ENCODE results near the gene PGBD5.

Gene PGBD5

DNA sequence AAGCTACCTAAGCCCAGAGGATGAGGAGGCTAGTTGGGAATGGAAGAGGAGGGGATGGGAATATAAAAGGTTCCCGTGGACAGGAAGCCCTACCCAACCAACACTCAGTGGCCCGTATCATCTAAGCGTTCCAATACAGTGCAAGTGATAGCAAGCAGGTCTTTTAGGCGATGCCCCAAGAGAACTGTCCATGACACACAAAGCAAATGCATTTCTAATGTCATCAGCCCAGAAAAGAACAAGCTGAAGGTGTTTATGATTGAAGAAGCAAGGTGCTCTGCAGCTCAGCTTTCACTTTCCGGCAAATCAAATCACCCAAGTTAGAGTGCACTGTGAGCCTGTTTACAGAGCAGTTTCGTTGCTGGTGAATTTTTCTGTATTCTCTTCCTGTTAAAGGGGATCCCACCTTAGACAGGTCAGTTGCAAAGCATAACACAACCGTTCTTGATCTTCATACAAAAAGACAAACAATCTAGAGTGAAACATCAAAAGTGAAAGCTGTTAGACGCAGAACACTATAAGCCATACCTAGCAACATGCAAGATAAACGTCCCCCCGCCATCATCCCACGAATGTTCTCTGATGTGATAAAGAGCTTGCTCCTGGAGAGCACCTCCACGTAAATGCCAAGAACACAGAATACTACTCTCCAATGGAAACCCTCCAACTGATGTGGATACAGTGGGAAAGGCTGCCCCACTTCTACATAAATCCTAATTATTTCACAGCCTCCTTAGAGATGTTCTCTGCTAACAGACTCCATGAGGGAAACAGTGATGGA lies 54.0 kb downstream of the PGBD5 start:
- DNase-seq, result no peak

DNA sequence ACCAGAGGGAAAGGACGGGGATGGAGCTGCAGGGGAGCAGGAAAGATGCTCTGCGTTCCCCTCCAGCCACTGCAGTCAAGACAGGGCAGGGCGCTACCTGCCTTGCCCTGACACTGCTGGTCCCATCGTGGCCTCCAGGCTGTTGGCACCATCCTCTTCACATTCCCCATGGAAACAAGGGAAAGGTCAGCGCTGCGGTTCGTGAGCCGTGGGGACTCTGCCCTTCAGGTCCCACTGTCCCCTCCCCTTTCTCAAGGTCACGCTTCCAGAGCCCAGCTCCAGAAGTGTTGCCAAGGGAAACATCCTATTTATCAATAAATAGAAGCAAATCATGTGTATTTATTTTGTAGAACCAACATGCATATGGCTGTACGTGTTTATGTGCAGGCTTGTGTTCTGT lies 56.0 kb downstream of the PGBD5 start:
- DNase-seq, result no peak

DNA sequence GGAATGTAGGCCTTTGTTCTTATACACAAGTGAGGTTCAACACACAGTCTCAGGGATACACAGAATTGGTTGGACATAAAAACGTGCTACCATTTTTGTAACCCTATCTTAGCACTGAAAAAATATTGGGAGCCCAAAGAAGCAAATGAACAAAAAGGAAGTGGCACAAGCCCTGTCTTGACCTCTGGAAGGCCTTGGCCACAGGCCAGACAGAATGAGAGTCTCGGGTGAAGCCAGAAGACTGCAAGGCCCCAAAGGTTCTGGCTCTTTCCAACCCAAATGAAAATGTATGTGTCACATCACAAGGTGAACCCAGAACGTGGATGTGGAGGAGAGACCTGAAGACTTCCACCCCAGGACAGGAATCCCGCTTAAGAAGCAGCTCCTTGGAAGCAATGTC lies 57.3 kb downstream of the PGBD5 start:
- no peak for DNase-seq

DNA sequence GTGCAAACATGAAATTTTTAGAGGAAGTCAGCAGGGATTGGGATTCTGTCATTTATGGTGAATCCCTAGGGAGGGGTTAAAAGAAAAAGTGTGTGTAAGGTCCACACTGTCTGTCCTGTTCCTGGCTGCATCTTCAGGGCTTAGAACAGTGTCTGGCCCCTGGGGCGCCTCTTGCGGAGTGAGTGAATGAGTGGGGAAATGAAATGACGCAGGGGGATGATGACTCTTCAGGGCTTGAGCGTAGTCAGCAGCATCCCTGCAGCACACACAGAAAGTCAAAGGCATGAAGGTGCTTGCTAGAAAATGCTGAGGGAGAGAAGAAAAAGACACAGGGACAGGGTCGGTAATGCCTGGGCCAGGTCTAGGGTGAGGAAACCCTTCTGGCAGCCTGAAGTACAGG lies 57.8 kb downstream of the PGBD5 start:
- no peak for DNase-seq

DNA sequence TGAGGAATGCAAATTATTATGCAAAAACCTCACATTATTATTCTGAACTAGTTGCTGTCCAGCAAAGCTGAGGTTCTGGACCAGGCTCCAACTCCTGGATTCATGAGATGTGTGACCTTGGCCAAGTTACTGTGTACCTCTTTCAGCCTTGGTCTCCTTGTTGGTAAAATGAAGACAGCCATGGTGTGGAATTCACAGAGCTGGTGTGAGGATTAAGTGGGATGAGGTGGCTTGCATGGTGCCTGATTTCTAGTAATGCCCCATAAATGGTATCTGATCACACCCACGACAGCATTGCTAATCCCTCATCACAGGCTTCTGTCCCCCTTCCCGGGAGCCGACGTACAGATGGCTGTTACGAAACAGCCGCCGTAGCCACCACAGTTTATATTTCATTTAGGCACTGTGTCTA lies 59.6 kb downstream of the PGBD5 start:
- DNase-seq, result no peak

DNA sequence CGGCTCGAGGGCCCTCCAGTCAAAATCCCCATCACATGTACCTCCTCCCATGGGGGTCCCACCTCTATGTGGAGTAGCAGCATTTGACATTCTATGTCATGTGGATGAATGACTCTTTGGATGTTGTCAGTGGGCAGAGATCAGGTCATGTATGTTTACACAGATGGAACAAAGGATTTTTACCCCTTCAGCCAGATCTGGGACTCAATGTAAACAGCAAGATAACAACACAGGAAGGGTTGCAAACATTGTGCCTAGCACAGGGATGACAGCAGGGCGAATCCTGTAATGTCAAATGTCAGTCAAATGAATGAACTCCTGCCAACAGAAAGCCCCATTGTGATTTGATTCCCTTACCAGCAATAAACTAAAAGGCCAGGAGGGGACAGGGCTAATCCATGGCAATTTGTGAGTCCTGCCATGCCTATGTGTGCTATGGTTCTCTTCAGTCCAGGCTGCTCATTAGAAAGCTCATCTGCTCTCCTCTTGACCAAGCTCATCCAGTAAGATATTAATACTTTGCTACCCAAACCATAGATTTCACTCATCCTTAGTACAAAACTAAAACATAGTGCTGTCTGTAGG lies 60.3 kb downstream of the PGBD5 start:
- DNase-seq, result no peak

DNA sequence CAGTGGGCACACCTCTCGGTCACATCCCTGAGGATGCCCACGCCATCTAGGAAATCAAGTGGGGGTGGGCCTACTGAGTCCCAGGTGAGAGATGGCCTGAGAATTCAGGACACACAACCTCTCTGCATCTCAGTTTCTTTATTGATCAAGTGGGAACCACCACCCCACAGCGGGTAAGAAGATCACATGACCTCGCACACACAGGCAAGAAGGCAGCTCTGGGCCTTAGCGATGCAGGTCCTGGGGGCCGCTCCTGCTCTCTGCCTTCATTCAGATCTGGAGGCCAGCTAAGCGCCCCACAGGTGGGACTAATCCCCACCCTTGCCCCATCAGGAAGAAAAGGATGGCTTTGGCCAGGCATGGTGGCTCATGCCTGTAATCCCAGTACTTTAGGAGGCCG lies 63.2 kb downstream of the PGBD5 start:
- DNase-seq, result no peak

DNA sequence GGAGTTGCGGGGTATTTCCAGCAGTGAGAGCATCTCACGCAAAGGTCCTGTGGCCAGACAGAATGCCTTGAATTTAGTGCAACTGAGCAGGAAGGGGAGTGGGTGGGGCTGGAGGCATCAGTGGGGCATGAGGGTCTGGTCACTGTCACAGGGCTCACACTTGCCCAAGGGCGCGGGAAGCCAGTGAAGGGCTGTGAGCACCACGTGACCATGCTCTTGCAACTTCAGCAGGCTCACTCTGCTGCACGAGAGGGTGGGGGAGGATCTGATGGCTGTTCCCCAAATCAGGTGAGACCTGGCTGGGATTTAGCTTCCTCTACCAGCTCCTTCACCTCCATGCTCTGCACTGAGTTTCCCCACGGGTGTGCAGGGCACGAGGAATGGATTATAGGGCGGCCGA lies 64.2 kb downstream of the PGBD5 start:
- DNase-seq, result no peak

DNA sequence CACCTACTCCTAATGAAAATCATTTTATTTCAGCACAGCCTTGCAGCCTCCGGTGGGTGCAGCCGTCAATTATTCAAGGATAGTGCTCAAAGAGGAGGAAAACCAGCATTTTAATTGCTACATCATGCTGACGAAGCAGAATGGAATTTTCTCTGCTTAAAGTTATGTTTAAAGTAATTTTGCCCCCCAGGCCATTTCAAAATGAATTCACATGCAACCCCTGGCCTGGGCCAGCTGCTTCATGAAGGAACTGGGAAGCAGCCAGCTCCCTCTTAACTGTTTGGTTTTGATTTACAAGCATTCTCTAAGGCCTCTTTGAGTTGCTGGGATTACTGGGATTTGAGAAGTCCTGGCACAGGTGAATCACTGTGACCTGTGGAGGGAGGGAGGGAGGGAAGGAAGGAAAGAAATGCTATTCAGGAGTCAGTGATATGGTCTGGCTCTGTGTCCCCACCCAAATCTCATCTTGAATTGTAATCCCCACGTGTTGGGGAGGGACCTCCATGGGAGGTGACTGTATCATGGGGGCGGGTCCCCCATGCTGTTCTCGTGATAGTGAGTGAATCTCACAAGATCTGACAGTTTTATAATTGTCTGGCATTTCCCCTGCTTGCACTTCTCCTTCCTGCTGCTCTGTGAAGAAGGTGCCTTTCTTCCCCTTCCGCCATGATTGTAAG lies 66.0 kb downstream of the PGBD5 start:
- no peak for DNase-seq

DNA sequence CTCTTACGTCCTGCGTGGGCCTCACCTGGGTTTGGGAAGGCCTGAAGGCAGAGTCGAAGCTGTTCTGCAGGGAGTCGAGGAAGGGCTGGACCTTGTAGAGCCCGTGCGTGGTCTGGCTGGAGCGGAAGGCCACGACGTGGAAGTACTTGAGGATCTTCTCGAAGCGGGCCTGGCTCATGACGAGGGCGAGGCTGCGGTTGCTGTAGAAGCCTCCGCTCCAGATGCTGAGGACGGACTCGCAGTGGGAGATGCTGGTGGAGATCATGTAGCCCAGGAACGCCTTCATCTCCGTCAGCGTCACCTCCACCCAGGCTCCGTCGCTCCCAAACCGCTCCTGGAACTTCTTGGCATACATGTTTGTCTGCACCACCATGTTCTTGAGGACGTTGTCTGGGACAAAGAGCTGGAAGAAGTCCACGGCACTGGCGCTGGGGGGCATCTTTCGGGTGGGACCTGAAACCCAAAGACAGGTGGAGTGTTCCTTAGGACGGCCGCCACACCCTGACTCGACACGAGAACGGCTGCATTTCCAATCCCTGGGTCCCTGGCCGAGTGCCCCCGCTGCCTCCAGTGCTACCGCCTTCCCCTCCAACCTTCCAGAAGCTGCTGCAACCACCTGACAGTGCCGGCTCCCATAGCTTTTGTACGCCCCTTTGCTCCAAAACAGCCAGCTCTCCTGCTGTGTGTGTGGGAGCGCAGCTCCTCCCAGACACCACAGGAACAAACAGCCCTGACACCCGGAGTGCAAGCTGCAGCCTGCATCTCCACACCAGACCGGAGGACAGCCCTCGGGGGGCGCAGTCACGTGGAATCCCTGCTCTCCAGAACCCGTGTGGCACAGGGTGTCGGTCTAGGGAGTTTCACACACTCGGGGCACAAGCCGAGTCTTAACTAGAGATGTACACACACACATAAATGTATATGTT lies 69.0 kb downstream of the PGBD5 start:
- no peak for DNase-seq

DNA sequence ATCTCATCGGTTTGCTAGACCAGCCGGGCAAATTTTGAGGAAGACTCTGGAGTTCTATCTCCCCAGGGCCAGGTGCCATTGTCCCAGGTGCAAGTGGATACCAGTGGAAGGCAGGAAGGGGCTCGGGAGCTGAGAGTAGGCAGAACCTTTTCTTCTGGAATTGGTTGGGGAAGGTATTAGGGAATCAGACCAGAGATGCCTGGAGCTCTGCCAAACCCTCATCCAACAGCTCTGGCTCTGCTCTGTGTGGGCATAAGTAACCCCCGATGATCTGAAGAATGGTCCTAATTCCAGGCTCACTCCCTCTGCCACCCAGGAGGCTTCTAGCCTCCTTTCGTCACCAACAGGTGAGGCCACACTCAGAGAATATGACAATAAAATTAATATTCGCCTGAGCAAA lies 69.9 kb downstream of the PGBD5 start:
- no peak for DNase-seq

DNA sequence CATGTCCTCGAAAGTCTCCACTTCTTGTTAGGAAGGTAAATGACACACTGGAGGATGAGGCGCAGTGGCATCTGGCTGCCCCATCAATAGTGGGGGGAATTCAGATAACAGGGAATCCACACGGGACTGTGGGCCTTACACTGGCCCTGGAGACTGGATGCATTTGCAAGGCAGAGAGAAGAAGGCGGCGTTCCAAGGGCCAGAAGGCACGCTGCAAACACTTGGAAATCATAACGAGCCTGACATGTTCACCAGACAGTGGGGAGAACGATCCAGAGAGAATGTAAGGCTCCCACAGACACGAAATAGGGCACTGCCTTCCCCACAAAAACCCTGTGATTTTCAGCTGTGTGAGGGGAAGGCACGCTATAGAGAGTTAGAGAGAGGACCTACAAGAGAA lies 70.5 kb downstream of the PGBD5 start:
- DNase-seq, result no peak

DNA sequence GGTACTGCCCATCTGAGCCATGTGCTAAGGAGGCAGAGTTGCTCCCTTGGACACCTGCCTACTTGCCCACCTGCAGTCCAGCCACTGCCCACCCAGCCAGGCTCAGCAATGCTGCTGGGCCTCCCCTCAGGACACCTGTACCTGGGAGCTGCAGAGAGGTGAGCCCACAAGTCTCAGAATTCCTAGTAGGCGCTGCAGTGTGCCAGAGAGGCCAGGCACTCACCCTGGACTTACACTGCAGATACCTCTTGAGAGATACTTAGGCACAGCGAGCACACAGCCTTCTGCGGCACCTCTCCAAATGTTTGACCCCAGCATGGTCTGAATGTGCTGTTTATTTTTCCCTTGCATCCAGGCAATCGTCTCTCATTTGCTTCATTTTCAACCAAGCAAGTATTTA lies 71.0 kb downstream of the PGBD5 start:
- DNase-seq, result no peak

DNA sequence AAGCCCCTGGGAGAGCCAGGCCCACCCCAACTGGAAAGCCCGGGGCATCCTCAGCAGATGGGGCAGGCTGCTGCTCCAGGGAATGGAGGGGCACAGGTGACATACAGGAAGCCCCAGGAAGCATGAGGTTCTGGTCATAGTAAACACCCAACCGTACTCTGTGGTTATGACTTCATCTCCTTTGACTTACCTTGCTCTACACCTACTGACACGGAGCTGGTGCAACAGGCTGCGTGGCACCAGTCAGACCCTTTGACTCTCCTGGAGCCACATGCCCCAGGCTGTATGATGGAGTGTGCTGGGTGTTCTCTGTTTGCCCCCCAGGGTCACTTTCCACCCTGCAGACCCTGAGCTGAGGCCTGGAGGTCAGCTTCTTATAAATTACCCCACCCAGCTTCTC lies 72.1 kb downstream of the PGBD5 start:
- no peak for DNase-seq

DNA sequence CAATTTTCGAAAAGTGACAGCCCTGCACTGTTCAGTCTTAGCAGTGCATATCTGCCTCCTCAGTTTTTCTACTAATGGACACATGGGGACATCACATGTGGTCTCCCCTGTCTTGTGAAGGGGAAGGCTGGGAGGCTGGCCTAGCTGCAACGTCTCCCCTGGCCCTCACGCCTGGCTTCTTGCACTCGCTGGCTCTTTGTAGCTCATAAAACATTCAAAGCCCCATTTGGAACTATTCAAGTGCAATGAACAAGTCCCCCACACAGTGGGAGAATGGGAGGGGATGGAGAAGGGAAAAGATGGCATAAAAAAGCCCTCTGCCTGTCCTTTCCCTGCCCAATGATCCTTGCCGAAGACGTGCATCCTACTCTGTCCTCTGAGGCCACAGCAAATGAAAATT lies 73.6 kb downstream of the PGBD5 start:
- DNase-seq, result no peak

DNA sequence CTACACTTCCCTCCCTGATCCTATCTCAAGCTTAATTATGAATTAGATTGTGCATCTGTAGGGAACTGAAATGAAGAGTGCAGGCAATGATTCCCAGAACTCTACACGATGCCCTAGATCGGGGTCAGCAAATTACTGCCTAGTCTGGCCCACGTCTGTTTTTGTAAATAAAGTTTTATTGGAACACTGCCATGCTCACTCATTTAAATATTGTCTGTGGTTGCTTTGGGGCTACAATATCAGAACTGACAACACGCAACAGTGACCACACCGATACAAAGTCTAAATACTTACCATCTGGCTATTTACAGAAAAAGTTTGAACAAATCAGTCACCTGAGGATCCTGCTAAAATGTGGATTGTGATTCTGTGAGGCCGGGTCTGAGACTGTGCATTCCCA lies 74.1 kb downstream of the PGBD5 start:
- no peak for DNase-seq

DNA sequence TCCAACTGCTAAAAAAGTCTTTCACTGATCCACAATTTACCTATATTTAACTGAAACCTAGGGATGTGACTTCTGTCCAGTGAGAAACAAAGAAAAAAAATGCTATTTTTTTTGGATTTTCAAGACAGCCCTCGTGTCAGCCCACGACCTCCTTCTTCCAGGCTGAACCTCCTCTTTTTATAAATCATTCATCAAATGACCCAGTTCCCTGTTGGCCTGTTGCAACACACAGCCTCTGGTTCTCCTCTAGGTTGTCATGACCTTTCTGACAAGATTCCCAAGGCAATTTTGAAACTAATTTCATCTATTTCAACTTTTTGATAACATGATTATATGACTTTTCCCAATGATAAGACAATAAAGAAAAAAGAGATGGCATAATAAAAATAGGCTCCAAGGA lies 74.6 kb downstream of the PGBD5 start:
- no peak for DNase-seq

DNA sequence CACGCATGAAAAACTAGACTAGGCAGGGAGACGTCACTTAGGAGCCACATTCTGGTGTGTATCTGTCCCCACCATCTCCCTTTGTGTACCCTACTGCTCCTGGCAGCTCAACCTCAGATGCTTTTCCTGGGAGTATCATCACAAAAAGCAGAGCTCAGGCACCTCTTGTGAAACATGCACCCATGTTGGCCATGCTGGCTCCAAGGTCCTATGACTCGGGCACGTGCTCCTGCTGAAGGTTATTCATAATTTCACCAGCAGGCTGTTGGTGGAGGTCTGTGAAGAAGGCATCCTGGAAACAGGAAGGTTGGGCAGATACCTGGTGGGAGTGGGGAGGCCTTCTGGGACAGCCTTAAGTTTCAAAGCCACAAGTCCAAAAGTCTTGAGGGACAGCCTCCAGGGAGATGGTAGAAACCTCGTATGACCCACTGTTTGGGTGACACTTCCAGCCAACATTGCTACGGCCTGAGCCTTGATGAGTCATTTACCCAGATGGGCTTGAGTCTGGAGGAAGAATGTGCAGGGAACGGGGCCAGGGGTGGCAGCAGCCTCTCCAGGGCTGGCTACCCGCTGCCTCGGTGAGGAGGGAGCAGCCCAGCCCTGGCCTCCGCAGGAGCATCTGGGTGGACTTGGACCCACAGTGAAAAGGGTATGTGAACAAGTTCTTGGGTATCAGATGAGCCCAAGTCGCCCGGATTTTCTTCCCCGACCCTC lies 75.8 kb downstream of the PGBD5 start:
- DNase-seq, result no peak

DNA sequence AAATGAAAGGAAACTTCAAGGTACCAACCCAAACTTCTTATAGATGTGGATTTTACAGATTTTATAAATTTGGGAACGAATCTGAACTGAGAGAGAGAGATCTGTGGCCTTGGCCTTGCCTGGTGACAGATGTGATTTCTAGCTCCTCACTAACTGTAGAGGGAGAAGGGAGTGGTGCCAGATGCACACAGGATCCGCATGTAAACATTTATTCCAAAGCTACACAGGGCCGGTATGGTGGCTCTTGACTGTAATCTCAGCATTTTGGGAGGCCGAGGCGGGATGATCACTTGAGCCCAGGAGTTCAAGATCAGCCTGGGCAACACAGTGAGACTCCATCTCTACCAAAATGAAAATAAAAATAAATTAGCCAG lies 77.1 kb downstream of the PGBD5 start:
- DNase-seq, result no peak

DNA sequence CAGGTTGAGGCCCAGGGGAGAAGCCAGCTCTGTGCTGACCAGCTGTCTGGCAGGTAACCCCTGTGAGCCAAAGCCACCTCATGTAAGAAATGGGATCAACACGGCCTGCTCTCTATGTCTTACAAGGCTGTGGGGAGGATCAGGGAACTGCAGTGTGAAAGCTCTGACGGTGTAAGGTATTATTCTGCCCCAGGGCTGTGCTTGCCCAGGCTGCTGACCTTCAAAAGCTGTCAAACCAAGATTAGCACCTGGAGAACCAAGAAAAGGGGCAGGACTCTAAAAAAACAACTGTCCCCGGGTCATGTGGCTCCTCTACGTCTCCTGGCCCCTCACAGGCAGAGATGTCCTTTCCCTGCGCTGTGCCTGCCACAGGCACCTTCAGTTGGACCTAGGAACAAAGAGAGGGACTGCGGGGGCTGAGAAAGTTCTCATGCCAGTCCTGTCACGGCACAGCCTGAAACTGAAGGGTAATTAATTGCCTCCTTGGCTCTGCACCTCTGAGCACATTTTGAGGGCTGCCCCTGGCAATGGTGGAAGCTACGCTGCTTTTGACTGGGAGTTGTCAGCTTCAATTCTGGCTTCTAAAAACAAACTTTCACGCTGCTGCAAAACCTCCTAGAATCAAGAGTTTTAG lies 77.6 kb downstream of the PGBD5 start:
- no peak for DNase-seq

DNA sequence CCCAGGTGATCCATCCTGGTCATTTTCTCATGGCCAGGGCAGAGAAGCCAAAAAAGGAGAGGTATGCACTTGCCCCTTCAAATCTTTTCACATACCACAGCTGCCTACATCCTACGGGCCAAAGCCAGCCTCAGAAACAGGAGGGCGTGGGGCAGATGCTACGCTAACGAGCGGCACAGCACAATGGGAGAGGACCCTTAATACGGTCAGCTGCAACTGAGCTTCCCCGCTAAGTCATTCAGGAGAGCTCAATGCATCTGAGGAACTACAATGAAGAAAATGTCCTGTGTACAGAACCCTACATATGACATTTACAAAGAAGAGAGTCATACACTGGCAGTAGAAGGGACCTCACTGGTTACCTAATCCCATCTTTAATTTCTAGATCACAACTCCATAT lies 78.2 kb downstream of the PGBD5 start:
- DNase-seq, result no peak
